ENCODE results near the gene LAG3.
A peak's percentile ranks its signal among the peaks of the same experiment; 100 is the strongest.
"Not testable (repeated sequence)": the region's sequence is repeated elsewhere in the genome, so short reads cannot be mapped to it uniquely, and the experiment has no call there.

The LAG3 gene

GRCh38 chr12:6772331-6772695, at the start of gene LAG3:
Gene LAG3, plus strand, starts transcription at chr12:6772520. Its CDS starts 333 bp downstream, at chr12:6772853.
- no peak for DNase-seq (ENCODE audit: low read depth)

- DNase-seq (ENCODE audit: low read depth), result no peak
These were observed 49.5 kb upstream of the LAG3 start for GRCh38 chr12:6722863-6723262.

DNA sequence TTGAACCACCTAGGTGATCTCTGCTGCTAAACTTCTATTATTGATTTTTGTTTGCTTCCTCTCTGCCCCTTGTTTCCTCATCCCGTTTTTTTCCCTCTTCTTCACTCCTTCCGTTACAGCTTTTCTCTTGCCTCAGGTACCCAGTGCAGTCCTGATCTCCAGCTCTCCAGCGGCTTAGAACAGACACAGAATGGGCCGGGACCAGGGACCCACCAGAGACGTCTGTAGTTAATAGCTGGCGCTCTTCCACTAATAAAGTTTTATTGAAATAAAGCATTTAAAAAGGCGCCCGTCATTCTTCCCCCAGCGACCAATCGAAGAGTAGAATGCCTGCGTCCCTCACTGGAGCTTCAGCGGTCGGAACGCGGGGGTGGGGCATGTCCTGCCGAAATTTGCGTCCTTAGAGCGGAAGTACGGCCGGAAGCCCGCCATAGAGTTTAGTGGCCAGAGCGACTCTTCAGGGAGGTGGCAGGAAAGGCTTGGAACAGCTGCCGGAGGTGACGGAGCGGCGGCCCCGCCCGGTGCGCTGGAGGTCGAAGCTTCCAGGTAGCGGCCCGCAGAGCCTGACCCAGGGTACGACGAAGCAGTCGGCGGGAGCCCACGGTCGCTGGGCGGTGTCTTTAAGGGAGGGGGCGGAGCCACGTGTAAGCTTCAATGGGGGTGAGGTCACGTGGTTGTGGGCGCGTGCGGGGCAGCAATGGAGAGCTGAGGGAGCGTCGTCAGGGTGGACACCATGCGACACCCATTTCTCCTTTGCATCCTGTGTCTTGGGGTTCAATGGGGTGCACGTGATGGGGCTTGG, 48.5 kb upstream of the LAG3 start, which contains the start of gene COPS7A:
Gene COPS7A, plus strand, starts transcription at position 440 of the 802 bp plus-strand sequence. CDS start 611 bp downstream, outside the sequence.
- DNase-seq (ENCODE audit: low read depth), result peak; percentile 99

DNA sequence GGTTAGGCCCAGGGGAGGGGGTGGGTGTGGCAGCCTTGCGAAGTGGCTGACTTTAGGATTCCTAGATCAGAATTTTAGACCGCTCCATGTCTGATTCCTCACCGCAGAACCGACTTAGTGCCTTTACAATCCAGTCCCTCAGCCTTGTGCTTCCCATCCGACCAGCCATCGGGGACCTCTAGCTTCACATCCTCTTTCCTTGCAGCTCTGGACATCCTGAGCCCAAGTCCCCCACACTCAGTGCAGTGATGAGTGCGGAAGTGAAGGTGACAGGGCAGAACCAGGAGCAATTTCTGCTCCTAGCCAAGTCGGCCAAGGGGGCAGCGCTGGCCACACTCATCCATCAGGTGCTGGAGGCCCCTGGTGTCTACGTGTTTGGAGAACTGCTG, 47.9 kb upstream of the LAG3 start:
- DNase-seq (ENCODE audit: low read depth), result peak; percentile 44

- DNase-seq (ENCODE audit: low read depth), result no peak
These were observed 47.0 kb upstream of the LAG3 start for GRCh38 chr12:6725350-6725749.

- DNase-seq (ENCODE audit: low read depth), result no peak
These were observed 43.1 kb upstream of the LAG3 start for GRCh38 chr12:6729186-6729585.

DNA sequence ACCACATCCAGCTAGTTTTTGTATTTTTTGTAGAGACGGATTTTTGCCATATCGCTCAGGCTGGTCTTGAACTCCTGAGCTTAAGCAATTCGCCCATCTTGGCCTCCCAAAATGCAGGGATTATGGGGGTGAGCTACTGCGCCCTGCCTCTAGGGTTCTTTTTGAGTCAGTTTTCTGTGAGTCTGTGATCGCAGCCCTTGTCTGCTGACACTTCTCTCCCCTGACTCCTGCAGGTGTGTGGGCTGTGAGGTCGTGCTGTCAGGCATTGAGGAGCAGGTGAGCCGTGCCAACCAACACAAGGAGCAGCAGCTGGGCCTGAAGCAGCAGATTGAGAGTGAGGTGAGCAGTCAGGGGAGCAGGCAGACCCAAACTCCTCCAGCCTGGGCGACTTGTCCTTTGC, 42.2 kb upstream of the LAG3 start:
- DNase-seq (ENCODE audit: low read depth), result no peak

GRCh38 chr12:6734506-6735387, 37.6 kb upstream of the LAG3 start:
- DNase-seq (ENCODE audit: low read depth), result no peak

DNA sequence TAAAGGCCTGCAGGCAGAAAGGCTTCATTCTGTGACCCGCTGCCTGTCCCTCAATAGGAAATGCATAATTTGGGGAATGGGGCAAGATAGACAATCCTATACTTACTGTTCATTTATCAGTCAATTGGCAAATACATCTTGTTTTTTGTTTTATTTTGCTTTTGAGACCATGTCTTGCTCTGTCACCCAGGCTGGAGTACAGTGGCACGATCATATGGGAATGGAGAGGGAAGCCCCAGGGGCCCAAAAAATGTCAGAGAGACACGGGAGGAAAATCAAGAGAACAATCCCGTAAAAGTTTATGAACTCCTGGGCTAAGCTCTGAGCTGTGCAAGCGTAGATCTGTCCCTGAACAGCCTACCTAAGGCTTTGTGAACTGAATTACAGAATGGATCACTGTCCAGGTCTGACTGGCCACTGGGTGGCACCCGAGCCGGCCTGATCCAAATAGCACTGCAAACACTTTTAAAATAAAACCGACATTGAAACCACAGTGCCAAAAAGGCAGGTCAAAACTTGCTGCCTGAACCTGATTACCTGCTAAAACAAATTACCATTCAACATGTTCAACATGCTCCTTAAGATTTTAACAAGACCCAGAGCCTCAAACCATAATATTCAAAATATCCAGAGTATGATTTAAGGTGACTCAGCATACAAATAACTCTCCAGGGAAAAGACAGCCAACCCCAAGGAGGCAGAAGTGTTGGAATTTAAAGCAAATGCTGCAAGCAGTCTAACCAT, 36.7 kb upstream of the LAG3 start:
- peak; percentile 71 for DNase-seq (ENCODE audit: low read depth)

DNA sequence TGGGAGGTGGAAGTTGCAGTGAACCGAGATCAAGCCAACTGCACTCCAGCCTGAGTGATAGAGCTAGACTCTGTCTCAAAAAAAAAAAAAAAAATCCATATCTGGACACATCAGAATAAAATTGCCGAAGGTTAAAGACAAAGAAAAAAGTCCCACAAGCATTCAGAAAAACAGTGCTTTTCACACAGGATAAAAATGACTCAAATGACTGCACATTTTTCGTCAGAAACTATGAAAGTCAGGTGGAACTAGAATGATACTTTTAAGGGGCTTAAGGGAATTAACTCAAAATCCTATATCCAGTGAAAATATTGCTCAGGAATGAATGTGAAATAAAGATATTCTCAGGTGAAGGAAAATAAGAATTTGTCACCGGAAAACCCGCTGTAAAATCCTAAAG, 35.6 kb upstream of the LAG3 start:
- no peak for DNase-seq (ENCODE audit: low read depth)

GRCh38 chr12:6742080-6742479, 30.2 kb upstream of the LAG3 start:
- not testable (repeated sequence) for DNase-seq (ENCODE audit: low read depth)

DNA sequence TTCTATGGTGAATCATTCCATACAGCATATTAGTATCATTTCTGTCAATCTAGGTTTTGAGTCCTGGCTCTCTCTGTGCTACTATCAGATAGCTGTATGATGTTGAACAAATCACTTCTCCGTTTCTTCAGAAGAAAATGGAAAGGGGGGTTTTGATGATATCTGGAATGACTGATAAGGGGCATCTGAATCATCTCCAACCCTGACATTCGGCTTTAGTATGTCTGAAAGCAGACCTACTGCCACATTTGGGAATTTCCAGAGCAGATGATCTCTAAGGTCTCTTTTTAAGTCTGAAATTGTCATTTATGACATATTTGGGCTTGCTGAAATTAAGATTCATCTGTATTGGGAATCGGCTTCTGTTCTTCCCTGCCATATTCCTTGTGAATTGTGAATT, 29.5 kb upstream of the LAG3 start:
- no peak for DNase-seq (ENCODE audit: low read depth)

GRCh38 chr12:6743300-6743699, 29.0 kb upstream of the LAG3 start:
- DNase-seq (ENCODE audit: low read depth), result not testable (repeated sequence)

GRCh38 chr12:6745741-6746525, 26.4 kb upstream of the LAG3 start:
- DNase-seq (ENCODE audit: low read depth), result no peak

- no peak for DNase-seq (ENCODE audit: low read depth)
These were observed 25.1 kb upstream of the LAG3 start for GRCh38 chr12:6747216-6747615.

DNA sequence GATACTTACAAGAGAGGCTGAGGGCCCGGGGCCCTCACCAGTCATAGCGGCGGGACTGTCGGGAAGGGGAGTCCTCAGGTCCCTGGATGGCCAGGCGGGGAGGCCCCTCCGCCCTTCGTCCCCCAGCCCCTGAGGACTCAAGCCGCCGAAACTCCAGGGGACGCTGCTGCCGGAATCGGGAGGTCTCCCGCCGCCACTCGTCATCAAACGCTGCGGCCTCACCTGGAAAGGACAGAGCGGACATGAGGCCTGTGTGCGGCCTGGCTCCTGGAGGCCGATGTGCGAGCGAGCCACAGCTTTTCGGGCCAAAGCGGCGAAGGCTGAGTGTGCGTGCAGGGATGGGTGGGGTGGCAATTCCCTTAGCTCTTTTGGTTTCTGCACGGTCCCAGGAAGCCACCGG, 23.6 kb upstream of the LAG3 start:
- no peak for DNase-seq (ENCODE audit: low read depth)

GRCh38 chr12:6750506-6750905, 21.8 kb upstream of the LAG3 start:
- no peak for DNase-seq (ENCODE audit: low read depth)

DNA sequence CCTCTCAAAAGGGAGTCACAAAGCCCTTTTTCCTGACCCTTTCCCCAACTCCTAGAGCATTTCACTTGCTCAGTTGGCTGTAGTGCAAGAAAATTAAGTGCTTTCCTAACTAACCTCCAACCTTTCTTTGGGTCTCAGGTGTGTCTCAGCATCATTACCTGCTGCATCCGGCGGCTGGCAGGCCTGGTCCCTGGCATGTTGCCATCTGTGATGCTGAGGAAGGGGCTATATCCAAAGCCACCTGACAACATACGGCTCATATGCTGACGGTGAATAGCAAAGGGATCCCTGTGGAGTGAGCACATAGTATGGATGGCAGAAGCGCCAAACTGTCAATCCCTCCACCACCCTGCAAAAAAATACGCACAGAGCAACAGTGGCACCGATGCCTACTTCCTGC, 20.6 kb upstream of the LAG3 start:
- no peak for DNase-seq (ENCODE audit: low read depth)

DNA sequence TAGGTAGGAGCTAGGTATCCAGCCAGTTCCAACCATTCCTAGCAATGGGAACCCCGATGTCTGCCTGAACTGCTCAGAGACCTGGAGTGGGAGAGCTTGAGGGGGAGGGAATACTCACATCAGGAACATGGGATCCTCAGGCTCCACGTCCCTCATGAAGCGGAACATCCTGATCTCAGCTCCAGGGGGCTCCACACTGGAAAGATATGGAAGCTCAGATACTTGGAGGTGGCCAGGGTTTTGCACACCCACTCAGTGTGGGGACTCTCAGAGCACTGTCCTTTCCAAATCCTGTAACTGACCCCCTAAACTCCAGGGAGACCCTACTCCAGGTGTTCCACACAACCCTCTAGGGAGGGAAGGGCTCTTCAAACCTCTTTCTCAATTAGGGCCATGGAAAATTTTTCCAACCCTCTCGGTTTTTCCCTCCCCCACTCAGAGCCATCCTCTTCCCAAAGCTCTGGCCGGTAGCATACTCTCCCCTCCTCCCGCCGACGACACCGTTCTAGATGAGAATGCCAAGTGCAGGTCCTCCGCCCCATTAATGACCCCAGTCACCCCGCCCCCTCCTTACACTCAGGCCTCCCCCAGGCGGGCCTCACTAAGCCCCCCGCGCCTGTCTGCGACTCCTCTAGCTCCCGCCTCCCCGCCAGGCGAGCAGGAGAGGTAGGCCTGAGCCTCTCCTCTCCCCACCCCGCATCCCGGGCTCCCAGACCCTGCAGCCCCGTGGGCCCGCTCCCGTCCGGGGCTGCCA, 20.0 kb upstream of the LAG3 start:
- peak; percentile 73 for DNase-seq (ENCODE audit: low read depth)

DNA sequence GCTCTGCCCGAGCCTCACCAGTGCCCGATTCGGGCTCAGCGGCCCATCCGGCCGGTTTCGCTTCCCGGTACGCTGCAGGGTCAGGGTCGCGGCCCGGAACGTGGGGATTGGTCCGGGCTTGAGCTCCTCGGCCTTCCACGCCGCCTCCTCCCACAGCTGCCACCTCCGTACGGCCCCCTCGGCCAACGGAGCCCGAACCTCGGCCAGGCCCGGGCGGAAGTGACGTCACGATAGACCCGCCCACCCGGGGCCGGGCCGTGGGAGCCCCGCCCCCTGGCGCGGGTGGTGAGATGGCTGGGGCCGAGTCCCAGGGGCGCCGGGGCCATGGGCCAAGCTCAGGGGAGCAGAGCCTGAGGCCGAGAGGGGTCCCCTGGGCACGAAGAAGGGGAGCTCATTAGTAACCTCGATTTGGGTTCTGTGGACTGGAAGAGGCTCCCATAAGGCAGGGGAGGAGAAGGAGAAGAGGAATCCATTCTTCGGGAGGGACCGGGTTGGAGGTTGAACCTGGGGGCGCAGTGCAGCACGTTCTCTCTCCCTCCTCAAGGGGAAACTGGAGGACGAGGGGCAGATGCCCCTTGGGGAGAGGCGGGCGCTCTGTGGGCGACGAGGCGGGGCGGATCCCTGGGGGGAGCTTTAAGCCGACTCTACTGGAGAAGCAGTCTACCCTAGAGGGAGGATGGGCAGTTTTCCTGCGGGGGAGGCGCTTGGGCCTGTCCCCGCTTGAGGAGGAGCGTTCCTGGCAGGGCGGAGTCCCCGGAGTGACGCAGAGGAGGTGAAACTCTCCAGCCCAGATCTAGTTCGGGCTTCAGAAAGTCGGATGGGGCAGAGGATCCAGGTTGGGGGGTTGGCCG, 19.2 kb upstream of the LAG3 start, which contains the start of gene MLF2:
Gene MLF2, minus strand, starts transcription at position 221 of the 851 bp plus-strand sequence. CDS start 807 bp downstream, outside the sequence.
- peak; percentile 100 for DNase-seq (ENCODE audit: low read depth)
